Neuronal stem cell (in vitro differentiated cells): ENCODE measurements around the gene TRIM37.

Experiments
- DNase-seq: peaks from one replicate; pipeline ENCODE4 v3.0.0-alpha.2; 2013; ENCODE audit warnings: low spot score
- H2AFZ ChIP-seq: one replicate; pipeline ENCODE4 v1.6.1; 2013; ENCODE audit warnings: mild to moderate bottlenecking, low read length, inconsistent platforms
- H2AK5ac ChIP-seq: 2 replicates; pipeline ENCODE4 v1.6.1; 2013; ENCODE audit warnings: low read depth, mild to moderate bottlenecking, inconsistent platforms, low read length, moderate library complexity, mixed read lengths
- H2BK120ac ChIP-seq: 2 replicates; pipeline ENCODE4 v1.6.1; 2013; ENCODE audit warnings: low read depth, mild to moderate bottlenecking, inconsistent platforms, low read length, moderate library complexity, mixed read lengths
- H2BK12ac ChIP-seq: one replicate; pipeline ENCODE4 v1.6.1; 2013; ENCODE audit warnings: low read length, inconsistent platforms
- H2BK15ac ChIP-seq: 2 replicates; pipeline ENCODE4 v1.6.1; 2013; ENCODE audit warnings: mild to moderate bottlenecking, low read length, inconsistent platforms, mixed read lengths
- H2BK5ac ChIP-seq: one replicate; pipeline ENCODE4 v1.6.1; 2013; ENCODE audit warnings: inconsistent platforms, mild to moderate bottlenecking, low read length, moderate library complexity
- H3K14ac ChIP-seq: one replicate; pipeline ENCODE4 v1.6.1; 2013; ENCODE audit warnings: low read length, inconsistent platforms
- H3K18ac ChIP-seq: 2 replicates; pipeline ENCODE4 v1.6.1; 2013; ENCODE audit warnings: low read length, inconsistent platforms
- H3K23ac ChIP-seq: 2 replicates; pipeline ENCODE4 v1.6.1; 2013; ENCODE audit warnings: low read depth, mild to moderate bottlenecking, mixed read lengths, low read length, inconsistent platforms; ENCODE audit not compliant: poor library complexity
- H3K27ac ChIP-seq: replicated peaks from 3 replicates; pipeline ENCODE4 v1.5.1; 2013; ENCODE audit warnings: low read length, inconsistent platforms
- H3K27me3 ChIP-seq, 3 experiments: 2 replicates each; pipeline ENCODE4 v1.6.1; 2013; ENCODE audit warnings: low read length in 3 of 3, mild to moderate bottlenecking in 2 of 3, inconsistent platforms in 1 of 3, low read depth in 1 of 3, mixed read lengths in 1 of 3, moderate library complexity in 1 of 3; ENCODE audit not compliant: control insufficient read depth in 3 of 3, insufficient read depth in 3 of 3
- H3K36me3 ChIP-seq, 2 donors: replicated peaks in 1 of 2; 2 replicates each; pipeline ENCODE4 v1.6.1; 2013; ENCODE audit warnings: low read length in 2 of 2; ENCODE audit not compliant: control insufficient read depth in 2 of 2, insufficient read depth in 2 of 2
- H3K4ac ChIP-seq: 2 replicates; pipeline ENCODE4 v1.6.1; 2013; ENCODE audit warnings: inconsistent platforms, mild to moderate bottlenecking, low read length, moderate library complexity
- H3K4me1 ChIP-seq, 2 donors: 1 replicate in 1 of 2; 2 replicates in 1 of 2; pipeline ENCODE4 v1.6.1; 2013; ENCODE audit warnings: low read length in 2 of 2, low read depth in 1 of 2; ENCODE audit not compliant: control insufficient read depth in 2 of 2, insufficient read depth in 1 of 2
- H3K4me2 ChIP-seq: one replicate; pipeline ENCODE4 v1.6.1; 2013; ENCODE audit warnings: mild to moderate bottlenecking, low read length, inconsistent platforms; ENCODE audit not compliant: insufficient read depth, poor library complexity, severe bottlenecking
- H3K4me3 ChIP-seq, 2 donors: 2 replicates each; pipeline ENCODE4 v1.5.1; 2013; ENCODE audit warnings: low read length in 2 of 2, mild to moderate bottlenecking in 2 of 2, inconsistent platforms in 1 of 2, moderate library complexity in 1 of 2
- H3K79me1 ChIP-seq: one replicate; pipeline ENCODE4 v1.6.1; 2013; ENCODE audit warnings: low read depth, mild to moderate bottlenecking, inconsistent platforms, low read length, moderate library complexity
- H3K9ac ChIP-seq: one replicate; pipeline ENCODE4 v1.6.1; 2013; ENCODE audit warnings: mild to moderate bottlenecking, low read depth, low read length, inconsistent platforms; ENCODE audit not compliant: poor library complexity
- H3K9me3 ChIP-seq, 2 donors: replicated peaks in 1 of 2; 2 replicates each; pipeline versions ENCODE3 to v1.6.1; 2013; ENCODE audit warnings: low read length in 2 of 2, mild to moderate bottlenecking in 2 of 2, inconsistent platforms in 1 of 2, low read depth in 1 of 2, mixed read lengths in 1 of 2, moderate library complexity in 1 of 2; ENCODE audit not compliant: control insufficient read depth in 2 of 2, insufficient read depth in 1 of 2
- H4K8ac ChIP-seq: one replicate; pipeline ENCODE4 v1.6.1; 2013; ENCODE audit warnings: low read depth, mild to moderate bottlenecking, inconsistent platforms, low read length, moderate library complexity
- H4K91ac ChIP-seq: one replicate; pipeline ENCODE4 v1.6.1; 2013; ENCODE audit warnings: low read length, low read depth, mild to moderate bottlenecking, inconsistent platforms; ENCODE audit not compliant: poor library complexity
- WGBS, 2 donors: extraction: QIAGEN DNeasy Blood & Tissue Kit; methylation state at CpG; one replicate each; pipeline ENCODE4 v1.1.7; 2013; ENCODE audit warnings: missing lambda C conversion rate in 2 of 2, mixed read lengths in 1 of 2; ENCODE audit not compliant: insufficient read length in 2 of 2, insufficient replicate concordance in 1 of 2; ENCODE audit errors: extremely low coverage in 2 of 2; 5-methylcytosine and 5-hydroxymethylcytosine counted together

The TRIM37 gene

GRCh38 chr17:59074494-59074893 lies 32.2 kb downstream of the TRIM37 start:
- Histone ChIP-seq H2BK12ac (no peak overlapping the region), H3K36me3 (peaks cover 0 to 84% of the 10 kb centered on the region in 2 donors), H3K4me1 (no peaks in the 10 kb centered on the region), H3K4ac (no peak overlapping the region), H2BK15ac (no peak overlapping the region), H3K14ac (no peak overlapping the region), H4K8ac (no peak overlapping the region), H3K27me3 (no peaks in the 10 kb centered on the region), H3K18ac (no peak overlapping the region), H2AK5ac (no peak overlapping the region), H3K4me2 (no peak overlapping the region), H3K27ac (no peak overlapping the region), H3K9ac (no peak overlapping the region), H3K23ac (no peak overlapping the region), H4K91ac (no peak overlapping the region), H3K9me3 (no peaks in the 10 kb centered on the region), H3K79me1 (no peaks in the 10 kb centered on the region), H2AFZ (no peak overlapping the region), H2BK120ac (no peak overlapping the region), H2BK5ac (no peak overlapping the region), H3K4me3 (no peak overlapping the region)
- DNase-seq, result no peak

GRCh38 chr17:59073972-59074371 lies 32.7 kb downstream of the TRIM37 start:
- no peak overlapping the region for H3K27ac ChIP-seq
- no peak overlapping the region for H4K8ac ChIP-seq
- no peak overlapping the region for H3K14ac ChIP-seq
- H2AK5ac ChIP-seq, result no peak overlapping the region
- no peak overlapping the region for H3K18ac ChIP-seq
- H3K4ac ChIP-seq, result no peak overlapping the region
- peaks cover 0 to 83% of the 10 kb centered on the region in 2 donors for H3K36me3 ChIP-seq
- no peak overlapping the region for H2BK120ac ChIP-seq
- H3K9ac ChIP-seq, result no peak overlapping the region
- H2BK15ac ChIP-seq, result no peak overlapping the region
- no peaks in the 10 kb centered on the region for H3K4me1 ChIP-seq
- no peak overlapping the region for H2BK5ac ChIP-seq
- no peaks in the 10 kb centered on the region for H3K27me3 ChIP-seq
- no CpG with 5 or more reads among the region's 1 CpG for WGBS, 2 donors
- DNase-seq, result no peak
- no peak overlapping the region for H2AFZ ChIP-seq
- H3K4me2 ChIP-seq, result no peak overlapping the region
- H4K91ac ChIP-seq, result no peak overlapping the region
- no peaks in the 10 kb centered on the region for H3K79me1 ChIP-seq
- no peaks in the 10 kb centered on the region for H3K9me3 ChIP-seq
- H3K4me3 ChIP-seq, result no peak overlapping the region
- H3K23ac ChIP-seq, result no peak overlapping the region
- H2BK12ac ChIP-seq, result no peak overlapping the region

GRCh38 chr17:59069856-59070255 lies 36.8 kb downstream of the TRIM37 start:
- Histone ChIP-seq H3K14ac (no peak overlapping the region), H3K36me3 (peaks cover 3 to 80% of the 10 kb centered on the region in 2 donors), H3K4me2 (no peak overlapping the region), H4K91ac (no peak overlapping the region), H2BK5ac (no peak overlapping the region), H3K27ac (no peak overlapping the region), H3K4me3 (no peak overlapping the region), H2BK120ac (no peak overlapping the region), H2AK5ac (no peak overlapping the region), H3K79me1 (no peaks in the 10 kb centered on the region), H3K23ac (no peak overlapping the region), H3K9me3 (no peaks in the 10 kb centered on the region), H2AFZ (no peak overlapping the region), H3K18ac (no peak overlapping the region), H2BK15ac (no peak overlapping the region), H3K9ac (no peak overlapping the region), H3K4ac (no peak overlapping the region), H2BK12ac (no peak overlapping the region), H4K8ac (no peak overlapping the region), H3K27me3 (no peaks in the 10 kb centered on the region), H3K4me1 (no peaks in the 10 kb centered on the region)
- no CpG with 5 or more reads among the region's 1 CpG for WGBS, 2 donors
- no peak for DNase-seq

GRCh38 chr17:59067756-59068155 lies 38.9 kb downstream of the TRIM37 start:
- no peak overlapping the region for H2BK120ac ChIP-seq
- no peak overlapping the region for H2BK12ac ChIP-seq
- peaks cover 0 to 2% of the 10 kb centered on the region in 2 donors for H3K9me3 ChIP-seq
- no peak overlapping the region for H4K91ac ChIP-seq
- no peak overlapping the region for H2AK5ac ChIP-seq
- H4K8ac ChIP-seq, result no peak overlapping the region
- peaks cover 3 to 74% of the 10 kb centered on the region in 2 donors for H3K36me3 ChIP-seq
- H3K79me1 ChIP-seq, result no peaks in the 10 kb centered on the region
- H3K27ac ChIP-seq, result no peak overlapping the region
- H3K14ac ChIP-seq, result no peak overlapping the region
- no peak overlapping the region for H2BK5ac ChIP-seq
- H3K4me2 ChIP-seq, result no peak overlapping the region
- H3K4me3 ChIP-seq, result no peak overlapping the region
- DNase-seq, result no peak
- no peak overlapping the region for H2AFZ ChIP-seq
- H2BK15ac ChIP-seq, result no peak overlapping the region
- H3K18ac ChIP-seq, result no peak overlapping the region
- no peak overlapping the region for H3K9ac ChIP-seq
- no peaks in the 10 kb centered on the region for H3K27me3 ChIP-seq
- no peak overlapping the region for H3K23ac ChIP-seq
- no peak overlapping the region for H3K4ac ChIP-seq
- no CpG with 5 or more reads among the region's 6 CpGs for WGBS, 2 donors
- H3K4me1 ChIP-seq, result no peaks in the 10 kb centered on the region
